ENCODE results near the gene DOP1B.

DNA sequence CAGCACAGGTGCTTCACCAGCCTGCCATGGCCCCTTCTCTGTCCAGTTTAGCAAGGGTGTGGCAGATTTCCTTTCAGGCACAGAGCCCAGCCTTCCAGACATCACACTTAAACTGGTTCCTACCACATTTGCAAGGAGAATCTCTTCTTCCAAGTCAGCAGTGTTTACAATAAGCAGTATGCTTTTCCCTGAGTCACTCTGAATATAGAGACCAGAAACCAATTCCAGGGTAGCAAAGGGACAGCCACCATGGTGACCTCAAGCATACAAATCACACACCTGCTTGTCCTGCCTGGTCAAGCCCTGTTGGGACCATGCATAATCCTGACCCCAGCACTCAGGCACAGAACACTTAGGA is 30.4 kb upstream of the DOP1B start:
- TF ChIP-seq TCF7L2 (IDR thresholded peaks at IDR 0.05; ENCODE audit: low read depth, low read length): no peak
- TF ChIP-seq, protein P1, sequence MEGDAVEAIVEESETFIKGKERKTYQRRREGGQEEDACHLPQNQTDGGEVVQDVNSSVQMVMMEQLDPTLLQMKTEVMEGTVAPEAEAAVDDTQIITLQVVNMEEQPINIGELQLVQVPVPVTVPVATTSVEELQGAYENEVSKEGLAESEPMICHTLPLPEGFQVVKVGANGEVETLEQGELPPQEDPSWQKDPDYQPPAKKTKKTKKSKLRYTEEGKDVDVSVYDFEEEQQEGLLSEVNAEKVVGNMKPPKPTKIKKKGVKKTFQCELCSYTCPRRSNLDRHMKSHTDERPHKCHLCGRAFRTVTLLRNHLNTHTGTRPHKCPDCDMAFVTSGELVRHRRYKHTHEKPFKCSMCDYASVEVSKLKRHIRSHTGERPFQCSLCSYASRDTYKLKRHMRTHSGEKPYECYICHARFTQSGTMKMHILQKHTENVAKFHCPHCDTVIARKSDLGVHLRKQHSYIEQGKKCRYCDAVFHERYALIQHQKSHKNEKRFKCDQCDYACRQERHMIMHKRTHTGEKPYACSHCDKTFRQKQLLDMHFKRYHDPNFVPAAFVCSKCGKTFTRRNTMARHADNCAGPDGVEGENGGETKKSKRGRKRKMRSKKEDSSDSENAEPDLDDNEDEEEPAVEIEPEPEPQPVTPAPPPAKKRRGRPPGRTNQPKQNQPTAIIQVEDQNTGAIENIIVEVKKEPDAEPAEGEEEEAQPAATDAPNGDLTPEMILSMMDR (IDR thresholded peaks at IDR 0.05): no peak
- TF ChIP-seq, protein P2, sequence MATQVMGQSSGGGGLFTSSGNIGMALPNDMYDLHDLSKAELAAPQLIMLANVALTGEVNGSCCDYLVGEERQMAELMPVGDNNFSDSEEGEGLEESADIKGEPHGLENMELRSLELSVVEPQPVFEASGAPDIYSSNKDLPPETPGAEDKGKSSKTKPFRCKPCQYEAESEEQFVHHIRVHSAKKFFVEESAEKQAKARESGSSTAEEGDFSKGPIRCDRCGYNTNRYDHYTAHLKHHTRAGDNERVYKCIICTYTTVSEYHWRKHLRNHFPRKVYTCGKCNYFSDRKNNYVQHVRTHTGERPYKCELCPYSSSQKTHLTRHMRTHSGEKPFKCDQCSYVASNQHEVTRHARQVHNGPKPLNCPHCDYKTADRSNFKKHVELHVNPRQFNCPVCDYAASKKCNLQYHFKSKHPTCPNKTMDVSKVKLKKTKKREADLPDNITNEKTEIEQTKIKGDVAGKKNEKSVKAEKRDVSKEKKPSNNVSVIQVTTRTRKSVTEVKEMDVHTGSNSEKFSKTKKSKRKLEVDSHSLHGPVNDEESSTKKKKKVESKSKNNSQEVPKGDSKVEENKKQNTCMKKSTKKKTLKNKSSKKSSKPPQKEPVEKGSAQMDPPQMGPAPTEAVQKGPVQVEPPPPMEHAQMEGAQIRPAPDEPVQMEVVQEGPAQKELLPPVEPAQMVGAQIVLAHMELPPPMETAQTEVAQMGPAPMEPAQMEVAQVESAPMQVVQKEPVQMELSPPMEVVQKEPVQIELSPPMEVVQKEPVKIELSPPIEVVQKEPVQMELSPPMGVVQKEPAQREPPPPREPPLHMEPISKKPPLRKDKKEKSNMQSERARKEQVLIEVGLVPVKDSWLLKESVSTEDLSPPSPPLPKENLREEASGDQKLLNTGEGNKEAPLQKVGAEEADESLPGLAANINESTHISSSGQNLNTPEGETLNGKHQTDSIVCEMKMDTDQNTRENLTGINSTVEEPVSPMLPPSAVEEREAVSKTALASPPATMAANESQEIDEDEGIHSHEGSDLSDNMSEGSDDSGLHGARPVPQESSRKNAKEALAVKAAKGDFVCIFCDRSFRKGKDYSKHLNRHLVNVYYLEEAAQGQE (IDR thresholded peaks at IDR 0.05; ENCODE audit: insufficient read depth in 1 of 2, low read depth in 2 of 2, low read length in 1 of 2): no peak
- no peak for TF ChIP-seq POLR2AphosphoS5 (IDR thresholded peaks at IDR 0.05; ENCODE audit: low read depth, low read length)
